GM12878 (cell line): ENCODE results near the gene TMEM231. TPM values are rescaled to one million over a fixed set of nuclear protein-coding genes. Genes with fewer than 3 reads are reported as not detected.

Source experiments
- ATAC-seq: fragments of 200-7000 bp; cut with Tn5 transposase; 3 replicates; pipeline ENCODE4 v1.9.1; 2020; ENCODE audit warnings: mild to moderate bottlenecking, moderate library complexity
- BruUV-seq: library from RNA; stranded (reverse); fragments of 400-500 nt; replicated peaks from 2 replicates; lab custom pipeline; 2021; lab: Mats Ljungman, UMichigan
- CTCF ChIA-PET: fragments of 300-600 bp; sonication (Branson Sonifier 250); formaldehyde crosslinking; extraction: SDS; loops from one replicate; lab custom pipeline; 2021; ENCODE audit warnings: inconsistent platforms; lab: Yijun Ruan, JAX
- POLR2A ChIA-PET: fragments of 350-600 bp; formaldehyde crosslinking; extraction: SDS; loops from one replicate; lab custom pipeline; 2021; ENCODE audit warnings: inconsistent platforms; lab: Charles Lee
- RAD21 ChIA-PET: fragments of 300-600 bp; sonication (Branson Sonifier 250); formaldehyde crosslinking; loops from one replicate; lab custom pipeline; 2023; ENCODE audit warnings: antibody characterized with exemption; ENCODE audit not compliant: unreplicated experiment; lab: Charles Lee
- SMC1A ChIA-PET: fragments of 300-600 bp; sonication (Branson Sonifier 250); formaldehyde crosslinking; loops from one replicate; lab custom pipeline; 2023; ENCODE audit not compliant: unreplicated experiment, uncharacterized antibody; lab: Charles Lee
- DNase-seq: peaks from one replicate; pipeline ENCODE4 v3.0.0-alpha.2; 2011; ENCODE audit warnings: low read depth, low spot score
- FAIRE-seq: peaks from 3 replicates; lab custom pipeline; 2011; peaks lifted over from hg19 to GRCh38; lab: Jason Lieb, UNC
- H2AFZ ChIP-seq: 2 replicates; pipeline ENCODE4 v1.6.0; 2011; ENCODE audit warnings: low read depth, low read length, control low read depth; ENCODE audit not compliant: control insufficient read depth
- H3K27ac ChIP-seq: 2 replicates; pipeline ENCODE4 v1.5.1; 2011; ENCODE audit warnings: control low read depth; ENCODE audit not compliant: control insufficient read depth, insufficient read depth
- H3K27me3 ChIP-seq, 2 experiments: replicated peaks in 1 of 2; 2 replicates each; pipeline versions ENCODE4 v1.6.0 to v1.6.1; 2011; ENCODE audit warnings: low read length in 1 of 2; ENCODE audit not compliant: control insufficient read depth in 2 of 2, insufficient read depth in 2 of 2
- H3K36me3 ChIP-seq, 2 experiments: 2 replicates each; pipeline ENCODE4 v1.5.1; 2011; ENCODE audit warnings: low read length in 1 of 2; ENCODE audit not compliant: control insufficient read depth in 2 of 2, insufficient read depth in 2 of 2
- H3K4me1 ChIP-seq: 2 replicates; pipeline ENCODE4 v1.6.1; 2011; ENCODE audit warnings: mild to moderate bottlenecking, low read length, moderate library complexity, mixed read lengths; ENCODE audit not compliant: control insufficient read depth, insufficient read depth
- H3K4me2 ChIP-seq: 2 replicates; pipeline ENCODE4 v1.6.0; 2011; ENCODE audit warnings: control low read depth; ENCODE audit not compliant: control insufficient read depth, insufficient read depth
- H3K4me3 ChIP-seq: fragments of 200-600 bp; sonication (generic); 2 replicates; pipeline ENCODE4 v1.5.1; 2016
- H3K79me2 ChIP-seq: 2 replicates; pipeline ENCODE4 v1.6.0; 2011; ENCODE audit warnings: low read length; ENCODE audit not compliant: control insufficient read depth, insufficient read depth
- H3K9ac ChIP-seq: 2 replicates; pipeline ENCODE4 v1.8.0; 2011; ENCODE audit warnings: low read length, control low read depth, mixed read lengths; ENCODE audit not compliant: control insufficient read depth, insufficient read depth
- H3K9me3 ChIP-seq: replicated peaks from 3 replicates; pipeline ENCODE4 v1.5.1; 2011; ENCODE audit warnings: mild to moderate bottlenecking, low read length; ENCODE audit not compliant: control insufficient read depth, insufficient read depth
- H4K20me1 ChIP-seq: 2 replicates; pipeline ENCODE4 v1.6.0; 2011; ENCODE audit not compliant: control insufficient read depth, insufficient read depth
- NBN ChIP-seq: fragments of 450-650 bp; IDR thresholded peaks from 2 replicates; pipeline ENCODE4 v1.6.1; 2016
- PBX3 ChIP-seq: IDR thresholded peaks from 2 replicates; pipeline ENCODE4 v1.6.1; 2011; ENCODE audit warnings: mild to moderate bottlenecking, low read depth, low read length, moderate library complexity; ENCODE audit not compliant: insufficient replicate concordance
- POLR2AphosphoS2 ChIP-seq: IDR thresholded peaks from 2 replicates; pipeline ENCODE4 v1.6.1; 2011; ENCODE audit warnings: low read depth, mild to moderate bottlenecking, low read length, improper control_type of control experiment, moderate library complexity
- SMAD5 ChIP-seq: IDR thresholded peaks from 2 replicates; pipeline ENCODE4 v1.6.1; 2016; ENCODE audit warnings: antibody characterized with exemption, low read depth
- SREBF2 ChIP-seq: IDR thresholded peaks from 2 replicates; pipeline ENCODE4 v1.6.1; 2012; ENCODE audit warnings: mild to moderate bottlenecking, low read length
- SUPT20H ChIP-seq: IDR thresholded peaks from 2 replicates; pipeline ENCODE4 v1.6.1; 2011; ENCODE audit warnings: low read depth, mild to moderate bottlenecking, low read length, moderate library complexity, borderline replicate concordance; ENCODE audit not compliant: control insufficient read depth
- TBL1XR1 ChIP-seq: IDR thresholded peaks from 2 replicates; pipeline ENCODE4 v1.6.1; 2012; ENCODE audit warnings: low read depth, low read length, improper control_type of control experiment
- USF1 ChIP-seq: IDR thresholded peaks from 2 replicates; pipeline ENCODE4 v1.6.1; 2011; ENCODE audit warnings: borderline replicate concordance, low read depth, mild to moderate bottlenecking, moderate library complexity, mixed read lengths, low read length; ENCODE audit not compliant: insufficient read depth; ENCODE audit errors: extremely low read length
- WGBS: methylation state at CpG from one replicate; pipeline ENCODE4 v1.1.6; 2016; ENCODE audit warnings: low lambda C conversion rate; ENCODE audit not compliant: insufficient replicate concordance, insufficient coverage; ENCODE audit errors: missing lambda C conversion rate; 5-methylcytosine and 5-hydroxymethylcytosine counted together
- in situ Hi-C: fragments of 300-500 bp; cut with MboI; formaldehyde crosslinking; loops from 9 replicates; pipeline ENCODE4 v1.14.3; 2018; ENCODE audit warnings: mixed read lengths
- intact Hi-C: fragments of 100-400 bp; cut with micrococcal nuclease; formaldehyde crosslinking; loops from one replicate; pipeline ENCODE4 v1.14.2; 2022; ENCODE audit not compliant: unreplicated experiment
- polyA plus RNA-seq, 11 experiments: library from polyadenylated mRNA; depleted of rRNA in 4 of 11; unstranded in 6 of 11; stranded (reverse) in 5 of 11; fragments of >200 nt; fragmentation: Nextera tagmentation in 4 of 11; fragmentation: Illumina TruSeq in 1 of 11; extraction: Ambion mirVana in 4 of 11; extraction: Trizol in 1 of 11; gene quantifications; 1 replicate in 1 of 11; 2 replicates in 10 of 11; pipeline versions ENCODE4 v1.2.1 to v1.2.3, GENCODE V29; 2011 to 2016; ENCODE audit warnings: inconsistent platforms in 2 of 11, missing spikeins in 2 of 11, low read depth in 1 of 11
- total RNA-seq, 4 experiments: library from RNA; depleted of rRNA in 3 of 4; stranded (reverse); fragments of >200 nt in 3 of 4; fragmentation: Illumina TruSeq in 1 of 4; extraction: Trizol in 1 of 4; gene quantifications; 2 replicates each; pipeline versions ENCODE4 v1.2.1 to v1.2.3, GENCODE V29; 2013 to 2021

The TMEM231 gene
- total and polyA plus RNA-seq, 10 of the 15 experiments (the other 5 are each of a cell fraction or from before 2014, with no cell fraction given) = 1.2 to 9.1 (median 5.9) TPM

GRCh38 chr16:75573955-75574354 is 17.9 kb upstream of the TMEM231 start:
- Histone ChIP-seq H3K27ac (no peak overlapping the region), H4K20me1 (no peaks in the 10 kb centered on the region), H3K27me3 (no peaks in the 10 kb centered on the region), H3K36me3 (peaks cover 7 to 39% of the 10 kb centered on the region in 2 experiments), H3K79me2 (peaks cover 48% of the 10 kb centered on the region), H3K4me1 (peaks cover 72% of the 10 kb centered on the region), H3K9ac (no peak overlapping the region), H3K9me3 (no peaks in the 10 kb centered on the region), H2AFZ (no peak overlapping the region), H3K4me2 (no peak overlapping the region; the same call in none of the 2 replicates), H3K4me3 (no peak overlapping the region)
- ChIA-PET RAD21 (interaction anchor here (1.2 to 2.4 kb wide), 3 partner anchors 9 to 23 kb away, joined by 3 to 10 read pairs (median 6); no protein-coding TSS in a partner anchor), CTCF (interaction anchor here (1.2 to 1.5 kb wide), 6 partner anchors 10 to 57 kb away, joined by 3 to 7 read pairs (median 3); no protein-coding TSS in a partner anchor), SMC1A (interaction anchor here (1.9 to 2.7 kb wide), 3 partner anchors 10 to 24 kb away, joined by 9 to 11 read pairs (median 9); no protein-coding TSS in a partner anchor), POLR2A (interaction anchor here (1.4 to 11.8 kb wide), 3 partner anchors 10 to 57 kb away, joined by 3 to 116 read pairs (median 21); partner anchors contain the start of gene ADAT1)
- BruUV-seq = no TSS peak
- intact Hi-C loops = no loop called here
- WGBS = 86% methylated on average over 5 of the region's 5 CpGs
- DNase-seq (no peak), FAIRE-seq (no peak), ATAC-seq (no peak)
- in situ Hi-C loops = no loop called here
- TF ChIP-seq TBL1XR1 (no peak), NBN (no peak), USF1 (no peak), PBX3 (no peak), POLR2AphosphoS2 (no peak), SUPT20H (no peak), SMAD5 (no peak), SREBF2 (no peak)
